ENCODE data around the gene NDUFB5.

GRCh38 chr3:179608931-179609720 lies 4.5 kb downstream of the NDUFB5 start:
- TF ChIP-seq POLR2A (IDR thresholded peaks at IDR 0.05) (no peak), CTCF (IDR thresholded peaks at IDR 0.05) (no peak)

All from thyroid gland (tissue), 4 donors.